Epithelial cell of prostate (primary cell): Measurements from ENCODE around the gene HLA-A.
A peak's percentile ranks its signal among the peaks of the same experiment; 100 is the strongest.
"Not testable (repeated sequence)": the region's sequence is repeated elsewhere in the genome, so short reads cannot be mapped to it uniquely, and the experiment has no call there.

Experiments used
- DNase-seq: peaks from one replicate; pipeline ENCODE4 v3.0.0-alpha.2; 2011; ENCODE audit warnings: low read depth, low spot score
- H3K27ac ChIP-seq: fragments of 450-650 bp; 2 replicates; pipeline ENCODE4 v1.5.1; 2017; ENCODE audit warnings: mild to moderate bottlenecking

HLA-A gene

GRCh38 chr6:29956518-29956917 lies 14.2 kb downstream of the HLA-A start:
- DNase-seq, result no peak
- no peak overlapping the region for H3K27ac ChIP-seq

DNA sequence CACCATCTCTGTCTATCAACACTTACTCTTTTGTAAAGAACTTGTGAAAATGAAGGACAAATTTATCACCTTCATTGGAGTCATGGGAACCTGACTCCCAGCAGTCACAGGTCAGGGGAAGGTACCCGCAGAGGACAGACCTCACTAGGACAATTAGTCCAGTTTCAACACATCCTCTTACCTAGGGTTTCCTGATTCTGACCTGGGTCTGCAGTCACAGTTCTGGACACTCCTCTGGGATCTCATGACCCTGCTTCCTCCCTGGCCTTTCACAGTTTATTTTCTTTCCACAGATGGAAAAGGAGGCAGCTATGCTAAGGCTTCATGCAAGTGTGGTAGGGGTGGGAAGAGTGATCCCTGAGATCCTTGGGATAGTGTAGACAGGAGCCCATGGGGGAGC lies 15.7 kb downstream of the HLA-A start:
- DNase-seq, result no peak
- H3K27ac ChIP-seq, result no peak overlapping the region

- H3K27ac ChIP-seq, result no peak overlapping the region
- no peak for DNase-seq
Measured at GRCh38 chr6:29958921-29959320, 16.6 kb downstream of the HLA-A start.

GRCh38 chr6:29959467-29959866 lies 17.1 kb downstream of the HLA-A start:
- no peak for DNase-seq
- no peak overlapping the region for H3K27ac ChIP-seq

DNA sequence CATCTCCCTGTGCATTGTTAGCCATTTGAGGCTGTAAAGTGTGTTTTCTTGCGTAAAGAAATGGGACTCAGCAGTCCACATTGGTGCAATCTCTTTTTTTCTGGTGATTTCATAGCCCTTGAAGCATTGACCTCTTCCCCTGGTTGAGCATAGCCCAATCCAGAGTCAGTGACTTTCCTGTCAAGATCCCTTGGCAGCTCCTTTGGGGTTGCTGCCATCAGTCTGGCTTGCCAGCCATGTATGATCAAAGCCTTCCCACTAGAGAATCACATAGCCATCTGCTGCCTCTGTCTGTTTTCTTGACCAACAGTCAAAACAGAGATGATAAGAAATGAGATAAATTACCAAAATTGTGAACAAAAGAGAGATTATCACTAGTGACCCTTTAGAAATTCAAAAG lies 19.6 kb downstream of the HLA-A start:
- H3K27ac ChIP-seq, result no peak overlapping the region
- DNase-seq, result no peak

DNA sequence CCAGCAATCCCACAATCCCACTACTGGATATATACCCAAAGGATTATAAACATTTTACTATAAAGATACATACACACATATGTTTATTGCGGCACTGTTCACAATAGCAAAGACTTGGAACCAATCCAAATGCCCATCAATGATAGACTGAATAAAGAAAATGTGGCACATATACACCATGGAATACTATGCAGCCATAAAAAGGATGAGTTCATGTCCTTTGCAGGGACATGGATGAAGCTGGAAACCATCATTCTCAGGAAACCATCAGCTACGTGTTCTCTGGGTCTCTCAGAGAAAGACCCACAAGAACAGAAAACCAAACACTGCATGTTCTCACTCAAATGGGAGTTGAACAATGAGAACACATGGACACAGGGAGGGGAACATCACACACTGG lies 21.4 kb downstream of the HLA-A start:
- H3K27ac ChIP-seq, DNase-seq: not testable (repeated sequence)

- peak overlapping the region; percentile 88 for H3K27ac ChIP-seq
- no peak for DNase-seq
Measured at GRCh38 chr6:29964518-29964886, 22.2 kb downstream of the HLA-A start.

DNA sequence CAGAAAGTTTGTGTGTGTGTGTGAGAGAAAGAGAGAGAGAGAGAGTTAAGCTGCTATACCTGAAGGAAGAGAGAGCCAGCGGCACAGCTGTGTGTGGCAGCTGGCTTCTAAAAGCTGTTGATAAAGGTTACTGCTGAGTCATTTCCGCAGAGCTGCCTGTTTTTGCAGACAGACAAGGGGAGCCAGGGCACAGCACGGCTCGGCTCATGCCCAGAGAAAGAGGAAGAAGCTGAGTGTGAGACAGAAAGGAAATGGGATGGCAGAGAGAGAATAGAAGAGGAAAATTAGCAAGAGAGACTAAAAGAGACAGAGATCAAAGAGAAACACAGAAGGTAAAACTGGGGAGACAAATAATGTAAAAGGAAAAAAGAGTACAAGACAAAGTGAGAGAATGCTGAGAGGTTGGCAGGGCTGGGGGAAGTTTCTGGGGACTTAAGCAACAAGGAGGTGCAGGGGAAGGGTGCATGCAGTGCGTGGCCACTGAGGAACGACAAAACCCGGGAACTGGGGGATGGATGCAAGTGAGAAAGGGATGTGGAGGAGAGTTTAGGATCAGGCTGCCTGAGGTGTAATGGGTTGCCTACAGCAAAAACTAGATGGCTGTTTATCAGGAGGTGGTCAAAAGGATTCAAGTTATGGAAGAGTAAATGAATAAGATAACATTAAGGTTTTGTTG lies 22.7 kb downstream of the HLA-A start:
- DNase-seq, result peak; percentile 55

GRCh38 chr6:29965563-29965872 lies 23.2 kb downstream of the HLA-A start:
- no peak for DNase-seq
- peak overlapping the region; percentile 88 for H3K27ac ChIP-seq

More for the DNA sequence above, 22.7 kb downstream of the HLA-A start:
- H3K27ac ChIP-seq, result peak overlapping the region; percentile 88

- DNase-seq, result no peak
- peak overlapping the region; percentile 88 for H3K27ac ChIP-seq
Measured at GRCh38 chr6:29965873-29966601, 23.7 kb downstream of the HLA-A start.

DNA sequence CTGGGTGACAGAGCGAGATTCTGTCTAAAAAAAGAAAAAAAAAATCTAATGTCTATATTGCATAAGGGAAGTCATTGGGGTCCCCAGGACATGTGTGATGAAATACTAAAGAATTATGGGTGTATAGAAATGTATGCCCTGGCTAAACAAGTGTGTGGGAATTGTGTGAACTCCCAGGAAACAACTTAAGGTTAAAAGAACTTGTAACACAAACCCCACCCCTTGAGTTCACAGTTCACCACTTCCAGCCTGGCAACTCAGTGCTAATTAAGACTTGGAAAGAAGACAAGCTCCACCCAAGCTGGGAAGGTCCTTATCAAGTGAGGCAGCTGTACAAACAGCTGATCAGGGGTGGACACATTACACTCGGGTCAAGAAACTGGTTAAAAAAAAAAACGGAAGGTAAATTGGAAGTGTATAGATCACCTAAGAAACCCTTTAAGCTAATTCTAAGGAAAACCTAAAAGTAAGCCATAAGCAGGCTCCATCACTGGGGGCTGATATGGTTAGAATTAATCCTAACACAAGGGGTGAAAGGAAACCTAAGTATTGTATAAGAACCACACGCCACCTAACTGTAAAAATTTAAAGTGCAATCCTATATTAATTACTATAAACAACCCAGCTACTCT lies 25.2 kb downstream of the HLA-A start:
- no peak for DNase-seq

GRCh38 chr6:29968130-29968529 lies 25.8 kb downstream of the HLA-A start:
- peak overlapping the region; percentile 88 for H3K27ac ChIP-seq

More for the DNA sequence above, 25.2 kb downstream of the HLA-A start:
- H3K27ac ChIP-seq, result peak overlapping the region; percentile 88

GRCh38 chr6:29968905-29969304 lies 26.6 kb downstream of the HLA-A start:
- DNase-seq, result no peak
- no peak overlapping the region for H3K27ac ChIP-seq

More at GRCh38 chr6:29968130-29968529, 25.8 kb downstream of the HLA-A start:
- DNase-seq, result no peak

DNA sequence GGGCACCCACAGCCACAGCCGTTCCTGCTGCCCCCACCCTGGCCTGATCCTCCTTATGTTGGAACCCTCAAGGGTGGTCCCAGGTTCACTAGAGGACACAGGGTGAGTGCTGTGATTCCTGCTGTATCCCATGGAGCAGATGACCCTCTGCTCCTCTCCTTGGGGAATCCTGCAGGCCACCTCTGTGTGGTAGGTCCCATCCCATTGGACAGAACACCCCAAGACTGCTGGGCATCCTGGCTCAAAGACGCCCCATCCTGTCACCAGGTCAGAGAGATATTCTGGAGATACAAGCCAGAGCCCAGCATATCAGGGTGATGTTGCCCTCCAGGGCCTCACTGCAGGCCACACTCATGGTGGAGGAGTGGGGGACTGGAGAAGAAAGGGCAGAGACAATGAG lies 28.4 kb downstream of the HLA-A start:
- DNase-seq, result no peak
- no peak overlapping the region for H3K27ac ChIP-seq

DNA sequence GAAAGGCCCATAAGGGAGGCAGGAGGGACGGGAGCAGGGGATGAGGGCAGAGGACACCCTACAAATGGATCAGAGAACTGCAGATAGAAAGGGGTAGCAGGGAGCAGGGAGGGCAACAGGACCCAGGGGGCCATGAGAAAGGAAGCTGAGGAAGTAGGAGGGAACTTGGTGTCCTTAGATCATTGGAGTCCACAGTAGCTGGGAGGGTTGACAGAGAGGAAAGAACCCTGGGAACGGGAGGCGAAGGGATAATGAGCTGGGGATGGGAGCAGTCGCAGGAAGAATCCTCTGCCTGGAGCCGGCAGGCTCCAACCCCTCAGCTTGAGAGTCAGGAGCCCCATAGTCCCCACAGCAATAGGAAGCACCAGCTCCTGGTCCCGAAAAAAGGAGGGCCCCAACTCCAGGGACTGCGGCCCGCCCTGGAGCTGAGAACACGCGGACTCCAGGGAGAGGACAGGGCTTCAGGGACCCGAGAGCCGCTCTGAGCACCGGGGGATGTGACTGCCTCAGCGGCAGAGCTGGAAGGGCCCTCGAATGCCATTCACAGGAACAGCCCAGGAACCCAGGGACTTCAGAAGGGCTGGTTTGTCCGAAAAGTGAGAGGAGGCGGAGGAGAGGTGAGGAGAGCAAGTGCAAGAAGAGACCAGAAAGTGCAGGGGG lies 32.7 kb downstream of the HLA-A start:
- H3K27ac ChIP-seq, result no peak overlapping the region
- no peak for DNase-seq

DNA sequence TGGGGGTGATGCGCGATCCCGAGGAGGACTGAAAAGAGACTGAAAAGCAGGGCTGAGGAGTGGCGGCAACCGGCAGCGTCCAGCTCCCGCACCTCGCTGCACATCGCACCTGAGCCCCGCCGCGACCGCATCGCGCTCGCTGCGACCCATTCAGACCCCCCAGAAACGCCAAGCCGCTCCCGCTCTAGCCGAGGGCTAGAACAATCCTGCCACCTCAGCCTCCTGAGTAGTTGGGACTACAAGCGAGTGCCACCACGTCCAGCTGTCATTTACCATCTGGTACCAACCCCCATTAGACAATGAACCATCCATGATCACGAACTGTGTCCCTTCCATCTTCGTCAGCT lies 33.2 kb downstream of the HLA-A start:
- no peak for DNase-seq
- no peak overlapping the region for H3K27ac ChIP-seq

GRCh38 chr6:29976253-29976587 lies 33.9 kb downstream of the HLA-A start:
- H3K27ac ChIP-seq, result no peak overlapping the region
- no peak for DNase-seq

GRCh38 chr6:29976588-29977424 lies 34.5 kb downstream of the HLA-A start:
- DNase-seq, result no peak
- H3K27ac ChIP-seq, result no peak overlapping the region

DNA sequence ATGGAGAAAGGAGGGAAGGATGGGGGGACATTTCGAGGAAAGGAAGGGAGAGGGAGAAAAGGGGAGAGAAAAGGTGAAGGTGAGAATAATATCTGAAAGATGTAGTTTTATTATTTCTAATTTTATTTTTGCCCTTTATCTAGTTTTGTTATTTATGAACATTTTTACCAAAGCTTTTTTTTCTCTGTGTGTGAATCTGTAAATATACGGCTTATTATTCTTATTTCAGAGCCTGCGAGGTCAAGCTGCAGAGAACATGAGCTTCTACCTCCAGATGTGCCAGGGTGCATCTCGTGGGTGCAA lies 35.0 kb downstream of the HLA-A start:
- no peak for DNase-seq
- H3K27ac ChIP-seq, result no peak overlapping the region

DNA sequence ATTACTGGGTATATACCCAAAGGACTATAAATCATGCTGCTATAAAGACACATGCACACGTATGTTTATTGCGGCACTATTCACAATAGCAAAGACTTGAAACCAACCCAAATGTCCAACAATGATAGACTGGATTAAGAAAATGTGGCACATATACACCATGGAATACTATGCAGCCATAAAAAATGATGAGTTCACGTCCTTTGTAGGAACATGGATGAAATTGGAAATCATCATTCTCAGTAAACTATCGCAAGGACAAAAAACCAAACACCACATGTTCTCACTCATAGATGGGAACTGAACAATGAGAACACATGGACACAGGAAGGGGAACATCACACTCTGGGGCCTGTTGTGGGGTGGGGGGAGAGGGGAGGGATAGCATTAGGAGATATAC lies 37.7 kb downstream of the HLA-A start:
- H3K27ac ChIP-seq, DNase-seq: not testable (repeated sequence)

DNA sequence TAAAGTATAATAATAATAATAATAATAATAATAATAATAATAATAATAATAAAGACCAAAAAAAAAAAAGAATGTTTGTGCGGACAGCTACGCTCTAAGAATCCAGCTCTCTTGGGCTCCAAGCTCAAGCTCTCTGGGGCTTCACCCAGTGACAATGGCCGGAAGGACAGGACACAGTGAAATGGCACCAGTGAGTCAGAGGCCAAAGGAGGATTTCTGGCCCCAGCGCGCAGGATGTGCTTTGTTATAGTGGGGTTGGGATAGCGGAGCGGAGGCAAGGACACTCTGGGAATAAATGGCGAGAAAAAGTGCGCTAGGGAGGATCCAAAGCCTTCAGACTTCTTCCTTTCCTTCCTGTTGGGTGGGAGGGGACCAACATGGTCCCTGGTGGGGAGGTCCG lies 38.2 kb downstream of the HLA-A start:
- DNase-seq, result no peak
- no peak overlapping the region for H3K27ac ChIP-seq
